HPDE6-E6E7 (cell line): ENCODE measurements around the gene PHOX2A.
"Not testable (repeated sequence)": the region's sequence is repeated elsewhere in the genome, so short reads cannot be mapped to it uniquely, and the experiment has no call there.

Experiments used
- DNase-seq: peaks from one replicate; pipeline ENCODE4 v3.0.0; 2011; ENCODE audit warnings: missing footprints; ENCODE audit errors: extremely low spot score

Gene PHOX2A

DNA sequence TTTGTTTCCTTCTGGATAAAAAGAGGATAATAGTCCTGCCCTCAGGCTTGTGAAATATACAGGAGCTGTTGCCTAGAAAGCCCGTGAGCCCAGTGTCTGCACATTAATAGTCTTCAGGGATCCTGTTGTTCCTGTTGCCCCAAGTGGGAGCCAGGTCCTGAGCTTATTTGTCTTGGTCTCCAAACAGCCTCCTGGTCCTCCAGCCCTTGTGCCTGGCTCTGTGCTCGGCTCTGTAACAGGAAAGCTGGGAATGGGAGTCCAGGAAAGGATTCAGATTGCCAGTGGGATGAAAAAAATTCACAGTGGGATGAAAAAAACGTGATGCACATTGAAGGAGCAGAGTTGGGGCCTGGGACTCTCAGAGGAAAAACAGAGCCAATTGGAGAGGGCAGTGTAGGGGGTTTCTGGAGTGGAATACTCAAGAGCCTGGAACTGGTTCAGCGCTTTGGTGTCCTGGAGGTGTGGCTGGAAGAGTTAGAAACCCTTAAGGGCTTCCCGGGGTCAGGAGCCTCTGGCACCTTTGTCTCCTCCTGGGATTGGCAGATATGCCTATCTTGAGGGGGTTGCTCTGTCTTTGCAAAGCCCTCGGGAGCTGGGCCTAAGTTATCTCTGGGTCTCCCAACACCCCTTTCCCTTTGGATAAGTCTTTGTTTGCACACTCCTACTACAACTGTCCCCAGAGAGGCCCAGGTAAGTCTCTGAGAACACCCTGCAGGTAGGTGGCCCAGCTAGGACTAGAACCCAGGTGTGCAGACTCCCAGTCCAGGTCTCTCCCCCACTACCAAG lies 21.7 kb downstream of the PHOX2A start:
- no peak for DNase-seq

DNA sequence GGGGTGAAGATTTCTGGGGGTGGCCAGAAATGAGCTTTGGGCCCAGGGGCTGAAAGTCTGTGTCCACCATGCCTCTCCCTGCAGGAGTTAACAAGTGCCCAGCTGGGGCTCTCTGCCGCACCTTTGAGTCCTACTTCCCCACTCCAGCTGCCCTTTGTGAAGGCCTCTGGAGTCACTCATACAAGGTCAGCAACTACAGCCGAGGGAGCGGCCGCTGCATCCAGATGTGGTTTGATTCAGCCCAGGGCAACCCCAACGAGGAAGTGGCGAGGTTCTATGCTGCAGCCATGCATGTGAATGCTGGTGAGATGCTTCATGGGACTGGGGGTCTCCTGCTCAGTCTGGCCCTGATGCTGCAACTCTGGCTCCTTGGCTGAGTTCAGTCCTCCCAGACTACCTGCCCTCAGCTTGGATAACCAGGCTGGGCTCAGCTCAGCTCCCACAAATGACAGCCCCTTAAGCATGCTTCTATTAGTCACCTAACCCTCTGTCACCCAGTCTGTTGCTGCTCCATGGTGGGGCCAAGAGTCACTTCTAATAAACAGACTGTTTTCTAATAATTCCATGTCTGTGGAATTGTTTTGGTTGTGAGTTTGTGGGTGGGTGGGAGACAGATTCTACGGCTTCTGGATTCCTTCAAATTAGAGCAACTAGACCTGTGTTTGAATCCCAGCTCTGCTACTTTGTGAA lies 22.4 kb downstream of the PHOX2A start:
- no peak for DNase-seq

DNA sequence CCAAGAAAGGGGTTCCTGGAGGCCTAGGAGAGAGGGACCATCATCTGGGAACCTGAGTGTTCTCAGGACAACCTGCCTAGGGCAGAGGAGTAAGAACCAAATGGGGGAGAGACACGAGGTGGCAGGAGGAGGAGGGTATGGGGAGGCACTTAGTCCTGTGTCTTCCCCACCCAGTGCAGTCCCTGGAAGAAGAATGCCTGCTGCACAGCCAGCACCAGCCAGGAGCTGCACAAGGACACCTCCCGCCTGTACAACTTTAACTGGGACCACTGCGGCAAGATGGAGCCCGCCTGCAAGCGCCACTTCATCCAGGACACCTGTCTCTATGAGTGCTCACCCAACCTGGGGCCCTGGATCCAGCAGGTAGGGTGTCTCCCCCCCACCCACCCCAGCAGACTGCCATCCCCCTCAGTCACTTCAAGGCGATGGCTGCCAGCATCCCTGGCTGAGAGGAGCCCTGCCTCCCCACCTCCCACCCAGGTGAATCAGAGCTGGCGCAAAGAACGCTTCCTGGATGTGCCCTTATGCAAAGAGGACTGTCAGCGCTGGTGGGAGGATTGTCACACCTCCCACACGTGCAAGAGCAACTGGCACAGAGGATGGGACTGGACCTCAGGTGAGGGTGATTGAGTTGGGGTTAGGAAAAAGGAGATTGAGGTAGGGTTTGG lies 23.1 kb downstream of the PHOX2A start:
- no peak for DNase-seq

DNA sequence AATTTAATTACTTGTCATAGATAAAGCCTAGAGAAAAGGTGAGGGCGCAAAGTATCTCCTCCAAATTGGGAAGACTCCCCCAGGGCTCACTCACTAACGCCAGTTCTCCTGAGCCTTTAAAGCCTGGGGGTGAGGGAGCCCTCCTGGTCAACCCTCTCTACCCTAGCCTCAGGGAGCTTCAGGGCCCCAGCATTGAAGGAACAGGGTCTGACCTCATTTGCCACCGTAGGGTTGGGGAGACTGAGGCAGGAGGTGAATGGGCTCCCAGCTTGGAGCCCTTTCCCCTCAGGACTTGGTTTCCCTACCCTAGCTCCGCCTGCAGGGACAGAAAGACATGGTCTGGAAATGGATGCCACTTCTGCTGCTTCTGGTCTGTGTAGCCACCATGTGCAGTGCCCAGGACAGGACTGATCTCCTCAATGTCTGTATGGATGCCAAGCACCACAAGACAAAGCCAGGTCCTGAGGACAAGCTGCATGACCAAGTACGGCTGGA lies 25.7 kb downstream of the PHOX2A start:
- no peak for DNase-seq

DNA sequence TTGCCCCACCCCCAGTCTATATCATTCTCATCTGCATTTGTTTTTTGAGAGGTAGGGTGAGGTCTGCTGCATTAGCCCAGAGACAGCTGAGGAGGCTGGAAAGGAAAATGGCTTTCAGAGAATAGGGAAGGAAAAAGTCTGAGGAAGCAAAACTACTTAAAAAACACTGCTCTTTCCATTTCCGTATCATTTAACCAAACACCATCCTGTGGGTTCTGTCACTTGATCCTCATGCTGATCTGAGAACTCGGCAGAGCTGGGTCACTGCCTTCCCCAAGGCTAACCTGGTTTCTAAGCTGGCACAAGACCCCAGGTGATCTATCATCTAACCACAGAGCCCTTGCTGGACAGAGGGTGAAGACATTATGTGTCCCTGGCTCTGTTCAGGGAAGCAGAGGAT lies 26.1 kb downstream of the PHOX2A start:
- DNase-seq = no peak

DNA sequence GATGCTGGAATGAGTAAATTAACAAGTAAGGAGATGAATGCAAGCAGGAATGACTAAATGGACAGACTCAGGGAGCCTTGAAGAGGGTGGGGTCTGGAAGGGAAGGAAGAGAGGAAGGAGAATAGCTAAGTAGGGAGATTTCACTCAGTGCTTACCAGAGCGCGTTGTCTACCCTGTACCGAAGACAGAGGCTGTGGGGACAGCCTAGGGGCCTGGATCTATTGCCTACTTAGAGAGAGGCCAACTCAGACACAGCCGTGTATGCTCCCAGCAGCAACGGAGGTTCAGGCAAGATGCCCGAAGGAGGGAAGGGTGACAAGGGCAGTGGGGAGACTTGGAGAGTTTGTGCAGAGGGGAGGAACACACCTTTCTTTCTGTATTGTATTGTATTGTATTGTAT lies 27.3 kb downstream of the PHOX2A start, which contains the start of gene FOLR2:
Gene FOLR2, plus strand, starts transcription at position 157 of the 400 bp plus-strand sequence. CDS start 1,791 bp downstream, outside the sequence.
- no peak for DNase-seq

DNA sequence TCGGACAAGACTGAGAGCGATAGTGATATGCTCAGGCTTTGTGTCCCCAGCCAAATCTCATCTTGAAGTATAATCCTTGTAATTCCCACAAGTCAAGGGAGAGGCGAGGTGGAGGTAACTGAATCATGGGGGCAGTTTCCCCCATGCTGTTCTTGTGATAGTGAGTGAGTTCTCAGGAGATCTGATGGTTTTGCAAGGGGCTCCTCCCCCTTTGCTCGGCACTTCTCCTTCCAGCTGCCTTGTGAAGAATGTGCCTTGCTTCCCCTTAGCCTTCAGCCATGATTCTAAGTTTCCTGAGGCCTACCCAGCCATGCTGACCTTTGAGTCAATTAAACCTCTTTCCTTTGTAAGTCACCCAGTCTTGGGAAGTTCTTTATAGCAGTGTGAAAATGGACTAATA lies 34.9 kb downstream of the PHOX2A start:
- DNase-seq = no peak

DNA sequence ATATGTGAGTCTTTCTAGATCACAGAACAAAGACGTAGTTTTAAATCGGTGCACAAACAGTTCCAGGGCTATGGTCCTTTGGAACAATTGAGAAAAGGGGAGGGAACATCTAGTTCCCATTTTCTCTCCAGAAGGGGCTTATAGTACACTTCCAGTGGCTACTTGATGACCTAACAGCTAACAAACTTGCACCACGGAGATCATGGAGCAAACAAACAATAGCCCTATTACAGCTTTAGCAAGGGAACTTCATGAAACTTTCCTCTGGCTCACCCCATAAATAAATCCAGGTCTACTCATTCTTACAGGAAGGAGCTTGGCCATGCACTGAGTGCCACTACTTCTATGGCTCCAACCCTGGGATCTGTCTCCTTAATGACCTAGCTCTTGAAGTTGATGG lies 35.7 kb downstream of the PHOX2A start:
- DNase-seq = no peak

DNA sequence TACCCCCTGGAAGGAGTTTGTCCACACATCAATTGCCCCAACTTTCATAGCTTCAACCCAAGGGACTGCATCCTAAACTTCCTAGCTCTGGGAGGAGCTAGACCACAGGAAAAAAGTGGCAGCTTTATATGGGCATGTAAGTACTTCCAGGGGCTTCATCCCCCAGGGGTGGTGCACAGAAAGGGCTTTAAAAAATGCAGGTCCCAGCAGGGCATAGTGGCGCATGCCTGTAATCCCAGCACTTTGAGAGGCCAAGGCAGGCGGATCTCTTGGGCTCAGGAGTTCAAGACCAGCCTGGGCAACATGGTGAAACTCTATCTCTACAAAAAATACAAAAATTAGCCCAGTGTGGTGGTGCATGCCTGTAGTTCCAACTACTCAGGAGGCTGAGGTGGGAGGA lies 37.2 kb downstream of the PHOX2A start:
- not testable (repeated sequence) for DNase-seq

DNA sequence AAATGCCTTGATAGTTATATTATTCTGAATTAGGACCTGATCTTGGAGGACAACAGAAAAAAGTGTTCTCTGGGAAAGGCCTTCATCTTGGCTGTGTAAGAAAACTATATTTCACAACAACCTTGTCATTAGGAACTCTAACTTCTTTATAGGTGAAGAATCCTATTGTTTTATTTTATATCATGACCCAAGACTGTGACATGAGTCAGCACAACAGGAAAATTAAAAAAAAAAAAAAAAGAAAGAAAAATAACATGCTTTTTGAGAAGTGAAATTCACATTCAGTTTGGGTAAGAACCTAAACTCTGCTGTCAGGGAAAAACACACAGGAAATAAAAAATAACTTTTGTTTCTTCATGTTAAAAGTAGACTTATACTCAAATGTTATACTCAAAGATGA lies 39.1 kb downstream of the PHOX2A start:
- no peak for DNase-seq

DNA sequence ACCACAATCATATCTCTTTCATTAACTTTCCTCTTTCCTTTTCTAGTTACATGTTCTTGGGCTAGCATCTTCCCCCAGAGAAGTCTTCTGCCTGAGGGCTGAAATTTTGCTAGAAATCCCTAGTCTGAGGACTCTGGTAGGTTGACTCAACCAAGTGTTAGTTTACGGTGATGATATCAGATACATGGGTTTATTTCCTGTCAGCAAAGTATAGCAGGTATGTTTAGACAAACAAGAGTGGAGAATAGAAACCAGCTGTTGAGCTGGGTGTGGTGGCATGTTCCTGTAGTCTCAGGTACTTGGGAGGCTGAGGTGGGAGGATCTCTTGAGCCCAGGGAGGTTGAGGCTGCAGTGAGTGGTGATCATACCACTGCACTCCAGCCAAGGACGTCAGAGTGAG lies 40.8 kb downstream of the PHOX2A start:
- DNase-seq = no peak

DNA sequence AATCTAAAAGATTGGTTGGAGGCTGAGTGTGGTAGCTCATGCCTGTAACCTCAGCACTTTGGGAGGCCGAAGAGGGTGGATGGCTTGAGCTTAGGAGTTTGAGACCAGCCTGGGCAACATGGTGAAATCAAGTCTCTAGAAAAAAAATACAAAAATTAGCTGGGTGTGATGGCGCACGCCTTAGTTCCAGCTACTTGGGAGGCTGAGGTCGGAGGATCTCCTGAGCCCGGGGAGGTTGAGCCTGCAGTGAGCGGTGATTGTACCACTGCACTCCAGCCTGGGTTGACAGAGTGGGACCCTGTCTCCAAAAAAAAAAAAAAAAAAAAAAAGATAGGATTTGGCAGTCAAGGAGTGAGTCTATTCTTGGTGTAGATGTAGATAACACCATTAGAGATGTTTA lies 41.4 kb downstream of the PHOX2A start:
- no peak for DNase-seq

DNA sequence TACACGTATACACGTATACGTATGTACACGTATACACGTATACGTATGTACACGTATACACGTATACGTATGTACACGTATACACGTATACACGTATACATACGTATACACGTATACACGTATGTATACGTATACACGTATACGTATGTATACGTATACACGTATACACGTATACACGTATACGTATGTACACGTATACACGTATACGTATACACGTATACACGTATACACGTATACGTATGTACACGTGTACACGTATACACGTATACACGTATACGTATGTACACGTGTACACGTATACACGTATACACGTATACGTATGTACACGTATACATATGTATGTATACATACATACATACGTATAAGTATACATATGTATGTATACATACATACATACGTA lies 42.5 kb downstream of the PHOX2A start:
- not testable (repeated sequence) for DNase-seq

DNA sequence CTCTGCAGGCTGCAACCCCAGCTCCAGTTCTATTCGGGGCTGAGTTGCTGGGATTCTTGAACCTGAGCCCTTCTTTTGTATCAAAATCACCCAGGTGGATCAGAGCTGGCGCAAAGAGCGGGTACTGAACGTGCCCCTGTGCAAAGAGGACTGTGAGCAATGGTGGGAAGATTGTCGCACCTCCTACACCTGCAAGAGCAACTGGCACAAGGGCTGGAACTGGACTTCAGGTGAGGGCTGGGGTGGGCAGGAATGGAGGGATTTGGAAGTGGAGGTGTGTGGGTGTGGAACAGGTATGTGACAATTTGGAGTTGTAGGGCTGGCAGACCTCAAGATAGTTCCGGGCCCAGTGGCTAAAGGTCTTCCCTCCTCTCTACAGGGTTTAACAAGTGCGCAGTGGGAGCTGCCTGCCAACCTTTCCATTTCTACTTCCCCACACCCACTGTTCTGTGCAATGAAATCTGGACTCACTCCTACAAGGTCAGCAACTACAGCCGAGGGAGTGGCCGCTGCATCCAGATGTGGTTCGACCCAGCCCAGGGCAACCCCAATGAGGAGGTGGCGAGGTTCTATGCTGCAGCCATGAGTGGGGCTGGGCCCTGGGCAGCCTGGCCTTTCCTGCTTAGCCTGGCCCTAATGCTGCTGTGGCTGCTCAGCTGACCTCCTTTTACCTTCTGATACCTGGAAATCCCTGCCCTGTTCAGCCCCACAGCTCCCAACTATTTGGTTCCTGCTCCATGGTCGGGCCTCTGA lies 48.3 kb downstream of the PHOX2A start:
- no peak for DNase-seq

DNA sequence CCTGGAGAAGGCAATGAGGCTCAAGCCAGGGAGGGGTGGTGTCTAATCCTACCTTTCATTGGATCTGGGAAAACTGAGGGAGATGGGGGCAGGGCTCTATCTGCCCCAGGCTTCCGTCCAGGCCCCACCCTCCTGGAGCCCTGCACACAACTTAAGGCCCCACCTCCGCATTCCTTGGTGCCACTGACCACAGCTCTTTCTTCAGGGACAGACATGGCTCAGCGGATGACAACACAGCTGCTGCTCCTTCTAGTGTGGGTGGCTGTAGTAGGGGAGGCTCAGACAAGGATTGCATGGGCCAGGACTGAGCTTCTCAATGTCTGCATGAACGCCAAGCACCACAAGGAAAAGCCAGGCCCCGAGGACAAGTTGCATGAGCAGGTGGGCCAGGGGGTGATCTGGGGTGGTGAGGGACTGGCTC lies 52.0 kb downstream of the PHOX2A start, which contains the start of gene FOLR1:
Gene FOLR1, plus strand, starts transcription at position 180 of the 421 bp plus-strand sequence. Its CDS starts 34 bp downstream, at position 214.
- DNase-seq = no peak

DNA sequence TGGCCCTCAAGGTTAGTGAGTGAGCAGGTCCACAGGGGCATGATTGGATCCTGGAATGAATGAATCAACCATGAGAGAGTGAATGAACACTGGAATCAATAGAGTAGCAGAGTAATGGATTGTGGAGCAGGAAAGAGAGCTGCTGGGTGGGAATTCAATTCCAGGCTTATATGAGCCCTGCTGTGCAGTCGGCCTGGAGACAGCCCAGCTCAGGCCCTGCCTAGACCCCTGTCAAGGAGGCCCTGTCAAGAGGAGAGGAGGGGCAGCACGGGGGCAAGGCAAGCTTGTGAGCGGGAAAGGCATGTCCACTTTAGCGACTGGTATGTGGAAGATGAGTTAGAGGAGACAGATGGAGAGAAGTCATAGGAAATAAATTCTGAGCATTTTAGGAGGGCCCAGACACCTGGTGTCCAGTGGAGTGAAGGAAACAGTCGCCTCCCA lies 53.3 kb downstream of the PHOX2A start:
- no peak for DNase-seq

DNA sequence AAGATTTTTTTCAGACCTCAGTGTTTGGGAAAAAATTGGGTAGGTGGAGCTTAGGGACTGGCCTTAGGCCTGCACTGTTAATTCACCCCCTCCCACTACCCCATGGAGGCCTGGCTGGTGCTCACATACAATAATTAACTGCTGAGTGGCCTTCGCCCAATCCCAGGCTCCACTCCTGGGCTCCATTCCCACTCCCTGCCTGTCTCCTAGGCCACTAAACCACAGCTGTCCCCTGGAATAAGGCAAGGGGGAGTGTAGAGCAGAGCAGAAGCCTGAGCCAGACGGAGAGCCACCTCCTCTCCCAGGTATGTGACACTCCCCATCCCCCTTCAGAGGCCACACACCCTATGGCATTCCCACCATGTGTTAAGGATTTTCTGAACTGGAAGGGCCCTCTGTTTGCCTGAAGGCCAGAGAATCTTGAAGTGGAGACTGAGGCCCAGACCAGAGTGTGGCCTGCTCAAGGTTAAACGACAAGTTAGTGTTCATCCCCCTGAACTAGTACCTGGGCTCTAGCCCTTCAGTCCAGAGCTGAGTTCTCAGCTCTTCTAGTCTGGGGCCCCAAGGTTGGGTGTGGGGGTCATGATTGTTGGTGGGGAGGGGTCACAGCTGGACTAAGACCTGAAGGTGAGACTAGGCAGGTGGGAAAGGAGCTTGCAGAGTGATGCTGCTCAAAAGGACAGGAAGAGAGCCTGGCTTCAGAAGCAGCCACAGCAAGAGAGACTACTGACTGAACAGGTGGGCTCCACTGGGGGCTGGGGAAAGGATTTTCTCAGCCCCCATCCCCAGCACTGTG lies 54.3 kb downstream of the PHOX2A start:
- no peak for DNase-seq
